ENCODE data around the gene KIAA1671.

KIAA1671 gene

DNA sequence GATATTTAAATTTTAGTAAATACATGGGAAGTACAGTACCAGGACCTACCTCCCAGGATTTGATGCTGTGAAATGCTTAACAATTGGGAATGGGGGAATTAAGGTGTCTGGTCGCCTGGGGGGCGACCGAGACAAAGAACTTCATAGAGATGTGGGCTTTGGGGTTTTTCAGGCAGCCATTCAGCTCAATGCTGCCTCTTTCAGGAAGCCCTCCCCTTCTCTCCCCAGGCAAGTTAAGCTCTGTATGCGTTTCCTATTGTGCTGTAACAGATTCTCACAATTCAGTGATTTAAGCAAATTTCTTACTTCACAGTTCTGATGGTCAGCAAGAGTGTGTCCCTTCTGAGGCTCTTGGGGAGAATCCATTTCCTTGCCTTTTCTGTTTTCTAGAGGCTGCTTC, 53.8 kb downstream of the KIAA1671 start:
- DNase-seq (ENCODE audit: extremely low spot score, insufficient read length, low read depth) (no peak), FAIRE-seq (no peak)

- DNase-seq (ENCODE audit: extremely low spot score, insufficient read length, low read depth), result no peak
- FAIRE-seq, result no peak
Observed at GRCh38 chr22:25007444-25008106, 55.1 kb downstream of the KIAA1671 start.

DNA sequence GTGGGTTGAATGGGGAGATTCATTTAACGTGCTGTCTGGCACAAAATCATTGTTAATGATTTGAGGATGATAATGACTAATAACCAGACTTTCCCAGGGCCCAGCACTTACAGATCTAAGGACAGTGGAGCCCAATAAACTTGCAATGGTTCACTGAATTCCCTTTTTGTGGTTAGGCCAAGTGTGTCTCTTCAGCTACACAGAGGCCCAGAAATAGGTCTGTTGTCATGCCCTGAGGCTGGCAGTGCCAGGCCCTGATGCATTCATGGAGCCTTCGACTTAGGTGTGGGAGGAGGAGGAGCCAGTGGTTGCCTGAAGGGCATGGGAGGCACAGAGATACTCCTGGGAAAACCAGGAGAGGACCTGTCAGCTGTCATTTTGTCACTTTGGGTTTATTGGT, 56.1 kb downstream of the KIAA1671 start:
- FAIRE-seq (no peak), DNase-seq (ENCODE audit: extremely low spot score, insufficient read length, low read depth) (no peak)

GRCh38 chr22:25012741-25013143, 60.2 kb downstream of the KIAA1671 start:
- DNase-seq (ENCODE audit: extremely low spot score, insufficient read length, low read depth) (no peak), FAIRE-seq (no peak)

DNA sequence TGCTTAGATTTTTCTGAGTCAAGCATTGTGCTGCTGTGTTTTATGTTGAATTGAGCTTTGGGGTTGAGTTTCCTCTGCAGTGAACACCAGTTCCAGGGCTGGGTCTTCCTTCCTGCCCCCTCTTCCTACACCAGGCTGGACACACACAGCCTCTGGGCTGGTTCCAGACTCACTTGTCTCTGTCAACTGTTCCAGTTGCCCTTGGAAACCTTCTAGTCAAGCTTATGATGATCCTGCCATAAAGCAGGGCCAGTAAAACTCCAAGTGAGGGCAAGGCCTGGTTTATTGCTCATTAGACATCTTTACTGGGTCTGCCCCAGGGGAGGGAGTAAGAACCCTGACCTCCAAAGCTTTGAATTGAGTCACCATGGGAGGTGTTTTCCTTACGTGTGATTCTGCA, 61.1 kb downstream of the KIAA1671 start:
- FAIRE-seq (no peak), DNase-seq (ENCODE audit: extremely low spot score, insufficient read length, low read depth) (no peak)

DNA sequence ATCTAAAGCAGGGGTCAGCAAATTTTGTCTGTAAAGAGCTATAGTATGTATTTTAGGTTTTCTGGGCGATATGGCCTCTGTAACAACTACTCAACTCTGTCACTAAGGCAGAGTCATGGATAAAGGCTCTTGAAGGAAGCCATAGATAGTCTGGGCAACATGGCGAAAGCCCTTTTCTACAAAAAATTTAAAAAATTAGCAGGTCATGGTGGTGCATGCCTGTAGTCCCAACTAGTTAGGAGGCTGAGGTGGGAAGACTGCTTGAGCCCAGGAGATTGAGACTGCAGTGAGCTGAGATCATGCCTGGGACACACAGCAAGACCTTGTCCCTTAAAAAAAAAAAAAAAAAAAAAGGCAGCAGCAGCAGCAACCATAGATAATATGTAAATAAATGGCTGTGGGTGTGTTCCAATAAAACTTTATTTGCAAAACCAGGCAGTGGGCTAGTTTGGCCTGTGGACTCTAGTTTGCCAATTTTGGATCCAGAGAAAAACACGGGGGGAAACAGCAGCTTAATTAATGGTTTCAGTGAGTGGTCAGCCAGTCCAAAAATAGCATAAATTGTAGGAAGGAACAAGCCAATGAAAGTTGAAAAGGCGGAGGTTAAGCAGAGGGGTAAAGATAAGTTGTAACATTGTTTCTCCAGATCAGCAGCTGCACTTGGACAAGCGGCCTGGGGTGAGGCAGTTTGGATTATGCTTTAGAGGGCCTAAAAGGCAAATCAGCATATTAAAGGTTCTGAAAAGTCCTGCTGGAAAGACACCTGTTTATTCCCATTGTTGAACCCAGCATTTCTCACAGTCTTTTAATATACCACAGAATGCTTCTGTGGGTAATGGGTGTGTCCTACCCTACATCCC, 62.6 kb downstream of the KIAA1671 start:
- DNase-seq (ENCODE audit: extremely low spot score, insufficient read length, low read depth) (no peak), FAIRE-seq (no peak)

- FAIRE-seq (no peak), DNase-seq (ENCODE audit: extremely low spot score, insufficient read length, low read depth) (no peak)
Observed at GRCh38 chr22:25016311-25016710, 63.8 kb downstream of the KIAA1671 start.

DNA sequence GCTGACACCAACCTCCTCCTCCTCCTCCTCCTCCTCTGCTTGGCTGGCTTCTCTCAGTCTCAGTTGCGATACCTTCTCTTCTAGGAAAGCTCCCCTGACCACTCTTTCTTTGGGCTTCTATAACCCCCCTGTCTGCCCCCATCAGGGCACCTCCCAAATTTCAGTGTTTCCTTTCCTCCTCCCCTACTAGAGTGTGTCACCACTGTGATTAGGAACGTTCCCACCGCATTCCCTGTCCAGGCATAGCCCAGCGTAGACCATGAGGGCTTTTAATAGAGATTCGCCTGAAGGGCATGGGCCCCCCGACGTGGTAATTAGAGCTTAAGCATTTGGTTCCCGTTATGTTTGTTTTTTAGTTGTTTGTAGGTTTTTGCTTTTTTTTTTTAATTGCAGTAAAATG, 65.5 kb downstream of the KIAA1671 start:
- no peak for DNase-seq (ENCODE audit: extremely low spot score, insufficient read length, low read depth)
- no peak for FAIRE-seq

GRCh38 chr22:25019427-25020184, 67.1 kb downstream of the KIAA1671 start:
- FAIRE-seq (no peak), DNase-seq (ENCODE audit: extremely low spot score, insufficient read length, low read depth) (no peak)

GRCh38 chr22:25021409-25021808, 68.9 kb downstream of the KIAA1671 start:
- FAIRE-seq (no peak), DNase-seq (ENCODE audit: extremely low spot score, insufficient read length, low read depth) (no peak)

- FAIRE-seq (no peak), DNase-seq (ENCODE audit: extremely low spot score, insufficient read length, low read depth) (no peak)
Observed at GRCh38 chr22:25021976-25022711, 69.6 kb downstream of the KIAA1671 start.

- FAIRE-seq, result no peak
- DNase-seq (ENCODE audit: extremely low spot score, insufficient read length, low read depth), result no peak
Observed at GRCh38 chr22:25023879-25024278, 71.4 kb downstream of the KIAA1671 start.

DNA sequence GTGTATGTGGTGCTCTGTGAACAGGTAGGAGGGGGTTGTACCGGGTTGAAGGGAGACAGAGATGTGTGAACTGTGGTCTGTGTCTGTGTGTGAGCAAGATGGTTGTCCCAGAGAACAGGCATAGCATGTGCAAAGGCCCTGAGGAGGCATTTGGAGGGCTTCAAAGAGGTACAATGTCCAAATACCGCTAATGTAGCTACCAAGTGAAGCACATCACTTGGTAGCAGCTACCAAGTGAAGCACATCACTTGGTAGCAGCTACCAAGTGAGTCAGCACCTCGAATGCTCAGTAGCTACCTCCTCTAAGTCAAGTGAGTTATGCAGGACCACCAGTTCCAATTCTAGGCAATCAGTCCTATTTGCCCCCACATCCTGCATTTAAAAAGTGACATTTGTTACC, 72.4 kb downstream of the KIAA1671 start:
- DNase-seq (ENCODE audit: extremely low spot score, insufficient read length, low read depth), result no peak
- FAIRE-seq, result no peak

GRCh38 chr22:25025491-25026400, 73.2 kb downstream of the KIAA1671 start:
- FAIRE-seq, result no peak
- DNase-seq (ENCODE audit: extremely low spot score, insufficient read length, low read depth), result no peak

GRCh38 chr22:25027043-25027906, 74.8 kb downstream of the KIAA1671 start:
- DNase-seq (ENCODE audit: extremely low spot score, insufficient read length, low read depth) (no peak), FAIRE-seq (no peak)

GRCh38 chr22:25027959-25028840, 75.7 kb downstream of the KIAA1671 start:
- DNase-seq (ENCODE audit: extremely low spot score, insufficient read length, low read depth), result no peak
- FAIRE-seq, result no peak

DNA sequence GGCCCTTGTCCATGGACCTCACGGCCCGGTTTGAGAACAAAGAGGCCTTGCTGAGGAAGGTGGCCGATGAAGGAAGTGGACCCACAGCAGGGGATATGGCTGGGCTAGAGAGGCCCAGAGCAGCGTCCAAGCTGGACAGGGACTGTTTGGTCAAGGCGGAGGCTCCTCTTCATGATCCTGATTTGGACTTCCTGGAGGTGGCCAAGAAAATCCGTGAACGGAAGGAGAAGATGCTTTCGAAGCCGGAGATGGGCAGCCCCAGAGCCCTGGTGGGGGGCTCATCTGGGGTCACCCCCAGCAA, 76.3 kb downstream of the KIAA1671 start:
- DNase-seq (ENCODE audit: extremely low spot score, insufficient read length, low read depth) (no peak), FAIRE-seq (no peak)

DNA sequence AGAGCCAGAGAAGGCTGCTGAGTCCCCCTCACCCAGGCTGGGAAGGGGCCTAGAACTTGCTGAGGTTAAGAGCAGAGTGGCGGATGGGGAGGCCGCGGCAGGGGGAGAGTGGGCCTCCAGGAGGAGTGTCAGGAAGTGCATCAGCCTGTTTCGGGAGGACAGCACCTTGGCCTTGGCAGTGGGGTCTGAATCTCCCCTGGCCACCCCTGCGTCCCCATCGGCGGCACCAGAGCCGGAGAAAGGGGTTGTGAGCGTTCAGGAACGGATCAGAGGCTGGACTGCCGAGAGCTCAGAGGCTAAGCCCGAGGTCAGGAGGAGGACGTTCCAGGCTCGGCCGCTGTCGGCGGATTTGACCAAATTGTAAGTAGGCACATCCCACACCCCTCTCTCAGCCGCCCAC, 76.7 kb downstream of the KIAA1671 start:
- no peak for FAIRE-seq

More for the DNA sequence above, 76.7 kb downstream of the KIAA1671 start:
- no peak for DNase-seq (ENCODE audit: extremely low spot score, insufficient read length, low read depth)

All from GM18507 (cell line).